CD14-positive monocyte (primary cell): ENCODE data around the gene SUB1. TPM values are rescaled to one million over a fixed set of nuclear protein-coding genes. Genes with fewer than 3 reads are reported as not detected.

Source experiments
- DNase-seq, 3 donors: peaks; one replicate each; pipeline ENCODE4 v3.0.0-alpha.2; 2011 to 2022
- H2AFZ ChIP-seq: 2 replicates; pipeline ENCODE4 v1.6.0; 2012; ENCODE audit warnings: mild to moderate bottlenecking, low read depth, low read length, inconsistent platforms; ENCODE audit not compliant: insufficient read depth, poor library complexity, severe bottlenecking
- H3K27ac ChIP-seq, 2 donors: 1 replicate in 1 of 2; 2 replicates in 1 of 2; pipeline ENCODE4 v1.5.1; 2012 to 2013; ENCODE audit warnings: low read length in 2 of 2, control low read depth in 1 of 2, inconsistent platforms in 1 of 2, low read depth in 1 of 2, mild to moderate bottlenecking in 1 of 2
- H3K27me3 ChIP-seq, 2 donors: one replicate each; pipeline versions ENCODE4 v1.6.0 to v1.6.1; 2011 to 2013; ENCODE audit warnings: low read length in 2 of 2; ENCODE audit not compliant: control insufficient read depth in 2 of 2, insufficient read depth in 2 of 2
- H3K36me3 ChIP-seq, 2 donors: replicated peaks in 1 of 2; 1 replicate in 1 of 2; 2 replicates in 1 of 2; pipeline versions ENCODE4 v1.5.1 to v1.6.1; 2012 to 2013; ENCODE audit warnings: low read length in 2 of 2, control low read depth in 1 of 2, inconsistent platforms in 1 of 2, mild to moderate bottlenecking in 1 of 2; ENCODE audit not compliant: insufficient read depth in 2 of 2, control insufficient read depth in 1 of 2
- H3K4me1 ChIP-seq, 2 donors: 1 replicate in 1 of 2; 2 replicates in 1 of 2; pipeline versions ENCODE4 v1.5.1 to v1.6.1; 2012 to 2013; ENCODE audit warnings: low read length in 2 of 2, control low read depth in 1 of 2, inconsistent platforms in 1 of 2, mild to moderate bottlenecking in 1 of 2, moderate library complexity in 1 of 2; ENCODE audit not compliant: insufficient read depth in 2 of 2, control insufficient read depth in 1 of 2
- H3K4me2 ChIP-seq: replicated peaks from 2 replicates; pipeline ENCODE3; 2012; ENCODE audit warnings: low read length, moderate library complexity, mild to moderate bottlenecking; ENCODE audit not compliant: poor library complexity, severe bottlenecking; ENCODE audit errors: extremely low read depth
- H3K4me3 ChIP-seq, 3 experiments: fragments of 200-600 bp in 1 of 3; sonication (generic) in 1 of 3; replicated peaks in 1 of 3; 1 replicate in 2 of 3; 2 replicates in 1 of 3; pipeline ENCODE4 v1.5.1; 2011 to 2013; ENCODE audit warnings: low read length in 3 of 3, mild to moderate bottlenecking in 3 of 3, control low read depth in 2 of 3, low read depth in 2 of 3, inconsistent platforms in 1 of 3, moderate library complexity in 1 of 3
- H3K79me2 ChIP-seq: 2 replicates; pipeline ENCODE4 v1.6.0; 2012; ENCODE audit warnings: mild to moderate bottlenecking, control low read depth, inconsistent platforms, low read length, moderate library complexity; ENCODE audit not compliant: insufficient read depth
- H3K9ac ChIP-seq: 2 replicates; pipeline ENCODE4 v1.6.0; 2017; ENCODE audit warnings: low read length, mild to moderate bottlenecking; ENCODE audit not compliant: insufficient read depth, poor library complexity, severe bottlenecking
- H3K9me3 ChIP-seq, 2 donors: replicated peaks in 1 of 2; 1 replicate in 1 of 2; 2 replicates in 1 of 2; pipeline versions ENCODE4 v1.5.1 to v1.6.1; 2012 to 2013; ENCODE audit warnings: low read length in 2 of 2, control low read depth in 1 of 2; ENCODE audit not compliant: control insufficient read depth in 1 of 2, insufficient read depth in 1 of 2
- H4K20me1 ChIP-seq: 2 replicates; pipeline ENCODE4 v1.6.0; 2012; ENCODE audit warnings: mild to moderate bottlenecking, low read length, control low read depth, moderate library complexity; ENCODE audit not compliant: insufficient read depth
- H3K27ac Mint-ChIP-seq, 7 donors: one replicate each; pipeline ENCODE4 v1.8.0; 2020; ENCODE audit warnings: mild to moderate bottlenecking in 7 of 7, mixed read lengths in 7 of 7, moderate library complexity in 6 of 7, inconsistent platforms in 2 of 7
- H3K27me3 Mint-ChIP-seq, 3 donors: one replicate each; pipeline ENCODE4 v1.8.0; 2021 to 2022; ENCODE audit warnings: low read depth in 3 of 3, mild to moderate bottlenecking in 3 of 3, mixed read lengths in 3 of 3, moderate library complexity in 3 of 3, inconsistent platforms in 1 of 3
- H3K36me3 Mint-ChIP-seq, 2 donors: one replicate each; pipeline ENCODE4 v1.8.0; 2020; ENCODE audit warnings: mixed read lengths in 2 of 2, inconsistent platforms in 1 of 2, mild to moderate bottlenecking in 1 of 2
- H3K4me1 Mint-ChIP-seq: one replicate; pipeline ENCODE4 v1.8.0; 2020; ENCODE audit warnings: mild to moderate bottlenecking, mixed read lengths
- H3K4me3 Mint-ChIP-seq, 2 donors: one replicate each; pipeline ENCODE4 v1.8.0; 2020; ENCODE audit warnings: mild to moderate bottlenecking in 2 of 2, mixed read lengths in 2 of 2, moderate library complexity in 1 of 2
- H3K9me3 Mint-ChIP-seq, 7 donors: one replicate each; pipeline ENCODE4 v1.8.0; 2020 to 2022; ENCODE audit warnings: mixed read lengths in 7 of 7, mild to moderate bottlenecking in 6 of 7, moderate library complexity in 6 of 7, inconsistent platforms in 2 of 7
- CTCF ChIP-seq: fragments of 200-600 bp; IDR thresholded peaks from one replicate; pipeline ENCODE4 v1.8.0; 2022; ENCODE audit warnings: antibody characterized with exemption, mild to moderate bottlenecking
- WGBS: methylation state at CpG from one replicate; pipeline ENCODE4 v1.1.5; 2013; ENCODE audit warnings: missing lambda C conversion rate; ENCODE audit not compliant: insufficient coverage; 5-methylcytosine and 5-hydroxymethylcytosine counted together
- intact Hi-C, 2 donors: fragments of 100-400 bp; cut with micrococcal nuclease; formaldehyde crosslinking; loops; one replicate each; pipeline versions ENCODE4 v1.15.0 to v1.15.1; 2023
- polyA plus RNA-seq, 3 donors: library from polyadenylated mRNA; depleted of rRNA in 1 of 3; unstranded in 2 of 3; stranded (reverse) in 1 of 3; fragments of 300-500 nt in 2 of 3; fragments of >200 nt in 1 of 3; fragmentation: Illumina TruSeq in 2 of 3; gene quantifications; 1 replicate in 2 of 3; 2 replicates in 1 of 3; pipeline ENCODE4 v1.2.3, GENCODE V29; 2012 to 2021

Gene SUB1
- polyA plus RNA-seq, 3 donors = 74.3 to 454 (median 399) TPM

- H3K4me2 ChIP-seq = no peak overlapping the region
- H4K20me1 ChIP-seq = no peaks in the 10 kb centered on the region
- no peak overlapping the region for H2AFZ ChIP-seq
- no peak for TF ChIP-seq CTCF
- peaks cover 5% of the 10 kb centered on the region for H3K4me1 Mint-ChIP-seq
- H3K4me3 ChIP-seq = no peak overlapping the region
- no peaks in the 10 kb centered on the region for H3K9me3 ChIP-seq
- no peak overlapping the region for H3K27ac ChIP-seq
- no peak overlapping the region for H3K4me3 Mint-ChIP-seq
- H3K79me2 ChIP-seq = no peaks in the 10 kb centered on the region
- peaks cover 0 to 6% (median 4%) of the 10 kb centered on the region in 7 donors for H3K9me3 Mint-ChIP-seq
- DNase-seq = no peak
- H3K4me1 ChIP-seq = no peaks in the 10 kb centered on the region
- H3K27me3 Mint-ChIP-seq = peaks cover 0 to 4% (median 1%) of the 10 kb centered on the region in 3 donors
- H3K36me3 Mint-ChIP-seq = no peaks in the 10 kb centered on the region
- H3K9ac ChIP-seq = no peak overlapping the region
- intact Hi-C loops = no loop called here
- no peaks in the 10 kb centered on the region for H3K36me3 ChIP-seq
- H3K27me3 ChIP-seq = no peaks in the 10 kb centered on the region
- no CpG with 5 or more reads among the region's 2 CpGs for WGBS
- no peak overlapping the region for H3K27ac Mint-ChIP-seq
Measured at GRCh38 chr5:32562056-32562455, 23.3 kb upstream of the SUB1 start.

- Histone ChIP-seq H3K4me1 (no peaks in the 10 kb centered on the region), H3K27ac (no peak overlapping the region), H3K27me3 (no peaks in the 10 kb centered on the region), H3K9ac (no peak overlapping the region), H3K4me3 (no peak overlapping the region), H2AFZ (no peak overlapping the region), H3K36me3 (no peaks in the 10 kb centered on the region), H3K79me2 (no peaks in the 10 kb centered on the region), H3K4me2 (no peak overlapping the region), H4K20me1 (no peaks in the 10 kb centered on the region), H3K9me3 (no peaks in the 10 kb centered on the region)
- Mint-ChIP-seq H3K36me3 (no peaks in the 10 kb centered on the region), H3K27ac (no peak overlapping the region), H3K4me1 (peaks cover 5% of the 10 kb centered on the region), H3K9me3 (peaks cover 0 to 6% (median 4%) of the 10 kb centered on the region in 7 donors), H3K4me3 (no peak overlapping the region), H3K27me3 (peaks cover 1 to 4% (median 2%) of the 10 kb centered on the region in 3 donors)
- TF ChIP-seq CTCF = no peak
- intact Hi-C loops = no loop called here
- no peak for DNase-seq
Measured at GRCh38 chr5:32562843-32563242, 22.5 kb upstream of the SUB1 start.
